ENCODE data around the gene CHRNA5.

The CHRNA5 gene

DNA sequence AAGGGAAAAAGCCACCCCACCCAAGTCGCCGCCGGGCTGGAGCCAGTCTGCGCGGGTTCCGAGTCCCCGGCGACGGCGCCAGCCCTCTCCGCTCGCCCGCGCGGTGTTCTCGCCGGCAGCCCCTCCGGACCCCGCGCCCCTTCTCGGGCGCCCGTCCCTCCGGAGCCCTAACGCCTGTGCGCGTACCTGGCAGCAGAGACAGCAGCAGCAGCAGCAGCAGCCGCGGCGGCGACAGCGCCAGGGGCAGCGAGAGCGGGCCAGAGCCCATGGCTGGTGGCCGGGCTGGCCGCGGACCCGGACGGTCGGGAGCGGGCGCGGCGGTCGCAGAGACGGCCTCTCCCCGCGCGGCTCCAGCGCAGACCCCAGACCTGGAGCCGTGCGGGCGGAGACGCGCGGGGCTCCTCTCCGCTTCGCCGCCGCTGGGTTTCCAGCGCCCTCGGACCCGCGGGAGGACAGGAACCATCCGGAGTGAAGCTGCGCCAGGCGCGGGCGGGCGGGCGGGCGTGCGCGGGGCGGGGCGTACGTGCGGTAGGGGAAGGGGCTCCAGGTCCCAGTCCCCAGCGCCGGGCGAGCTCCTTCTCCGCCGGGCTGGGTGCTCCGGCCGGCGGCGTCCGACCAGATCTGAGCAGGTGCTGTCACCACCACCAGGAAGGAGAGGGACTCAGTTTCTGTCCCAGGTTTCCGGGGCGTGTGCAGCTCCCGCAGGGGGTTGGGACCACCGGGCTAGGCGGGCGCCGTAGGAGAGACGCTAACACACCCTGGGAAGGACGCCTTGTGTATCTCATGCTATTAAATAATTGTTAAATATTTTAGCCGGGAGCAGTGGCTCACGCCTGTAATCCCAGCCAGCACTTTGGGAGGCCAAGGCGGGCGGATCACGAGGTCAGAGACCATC lies 55.5 kb downstream of the CHRNA5 start, which contains the start of gene CHRNA3:
Gene CHRNA3, minus strand, starts transcription at position 470 of the 895 bp plus-strand sequence. Its CDS starts 202 bp downstream, at position 268.
- no peak for DNase-seq (ENCODE audit: low read depth)

- no peak for DNase-seq (ENCODE audit: low read depth)
These were observed 56.6 kb downstream of the CHRNA5 start for GRCh38 chr15:78621810-78622402.

DNA sequence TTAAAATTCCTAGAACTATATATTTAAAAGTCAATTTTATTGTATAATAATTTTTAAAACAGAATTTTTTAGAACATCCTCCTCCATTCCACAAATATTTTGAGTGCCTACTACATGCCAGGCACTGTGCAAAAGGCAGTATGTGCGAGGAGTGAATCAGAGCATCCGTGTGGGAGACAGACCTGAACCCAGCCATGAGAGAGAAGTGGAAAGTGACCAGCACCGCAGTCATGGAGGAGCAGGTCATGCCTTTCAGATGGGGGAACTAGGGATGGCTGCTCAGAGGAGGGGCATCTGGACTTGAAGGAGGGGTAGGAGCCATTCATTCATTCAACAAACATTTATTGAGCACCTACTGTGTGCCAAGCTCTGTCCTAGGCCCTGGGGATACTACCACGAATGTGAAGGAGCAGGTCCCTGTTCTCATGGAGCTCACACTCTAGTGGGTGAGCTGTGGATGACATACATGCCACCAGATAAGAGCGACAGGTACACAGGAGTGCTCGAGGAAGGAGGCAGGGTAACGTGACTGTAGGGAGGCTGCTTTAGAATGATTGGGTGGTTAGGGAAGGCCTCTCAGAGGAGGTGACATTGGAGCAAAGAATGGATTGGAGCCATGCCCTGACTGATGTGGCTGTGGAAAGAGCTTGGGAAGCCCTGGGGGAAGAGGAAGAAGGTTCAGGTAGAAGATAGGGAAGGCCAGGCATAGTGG lies 58.6 kb downstream of the CHRNA5 start:
- no peak for DNase-seq (ENCODE audit: low read depth)

- DNase-seq (ENCODE audit: low read depth): no peak
These were observed 59.6 kb downstream of the CHRNA5 start for GRCh38 chr15:78624651-78625590.

DNA sequence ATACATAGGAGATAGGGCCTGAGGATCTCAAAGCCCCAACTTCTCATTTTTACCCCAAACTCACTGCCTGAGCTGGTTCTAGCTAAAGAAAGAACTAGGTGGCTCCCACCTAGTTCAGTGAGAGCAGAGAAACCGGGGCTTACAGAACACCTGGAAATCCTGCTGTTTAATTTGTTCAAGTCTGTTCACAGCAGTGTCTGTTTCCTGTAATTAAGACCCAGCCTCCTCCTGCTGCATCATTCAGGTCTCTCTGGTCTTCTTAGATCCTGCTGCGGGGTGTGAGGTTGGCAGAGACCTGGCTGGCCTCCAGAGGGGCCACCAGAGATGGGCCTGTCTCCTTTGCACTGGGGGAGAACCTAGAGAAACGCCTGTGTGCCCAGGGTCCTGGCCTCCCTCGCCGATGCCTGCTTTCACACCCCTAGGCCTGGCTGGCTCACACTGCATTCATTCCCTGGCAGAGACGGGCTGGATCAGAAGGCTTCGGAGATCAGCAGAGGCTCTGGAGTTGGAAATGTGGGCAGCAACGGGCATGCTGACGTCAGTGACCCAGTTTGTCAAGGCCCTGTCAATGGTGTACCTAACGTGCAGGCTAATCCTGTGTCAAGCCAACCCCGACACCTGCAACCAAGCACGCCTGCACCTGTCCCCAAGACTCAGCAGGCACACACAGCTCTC lies 60.4 kb downstream of the CHRNA5 start:
- DNase-seq (ENCODE audit: low read depth): no peak

- DNase-seq (ENCODE audit: low read depth): no peak
These were observed 61.2 kb downstream of the CHRNA5 start for GRCh38 chr15:78626381-78626995.

GRCh38 chr15:78627348-78627747 lies 62.0 kb downstream of the CHRNA5 start:
- DNase-seq (ENCODE audit: low read depth): no peak

GRCh38 chr15:78628227-78628626 lies 62.9 kb downstream of the CHRNA5 start:
- no peak for DNase-seq (ENCODE audit: low read depth)

DNA sequence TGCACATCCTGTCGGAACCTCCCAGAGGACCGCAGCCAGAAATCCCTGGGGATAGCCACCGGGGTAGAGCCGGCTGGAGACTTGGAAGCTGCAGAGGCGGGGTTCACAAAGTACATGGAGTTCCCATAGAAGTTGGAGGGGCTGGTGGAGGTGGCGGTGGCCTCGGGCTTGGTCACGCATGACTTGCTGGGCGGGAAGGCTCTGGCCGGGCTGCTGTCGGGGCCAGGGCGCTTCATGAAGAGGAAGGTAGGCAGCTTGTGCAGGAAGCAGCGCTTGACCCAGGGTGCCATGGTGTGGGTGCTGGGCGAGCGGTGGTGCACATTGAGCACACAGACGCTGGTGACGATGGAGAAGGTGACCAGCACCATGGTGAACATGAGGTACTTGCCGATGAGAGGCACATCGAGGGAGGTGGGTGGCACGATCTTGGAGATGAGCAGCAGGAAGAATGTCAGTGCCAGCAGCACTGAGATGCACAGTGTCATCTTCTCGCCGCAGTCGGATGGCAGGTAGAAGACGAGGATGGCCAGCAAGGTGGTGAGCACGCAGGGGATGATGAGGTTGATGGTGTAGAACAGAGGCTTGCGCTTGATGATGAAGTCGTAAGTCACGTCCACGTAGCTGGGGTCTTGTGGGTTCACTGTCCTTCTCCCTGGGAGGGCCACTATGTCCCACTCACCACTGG lies 63.9 kb downstream of the CHRNA5 start:
- no peak for DNase-seq (ENCODE audit: low read depth)

GRCh38 chr15:78629716-78630065 lies 64.4 kb downstream of the CHRNA5 start:
- no peak for DNase-seq (ENCODE audit: low read depth)

DNA sequence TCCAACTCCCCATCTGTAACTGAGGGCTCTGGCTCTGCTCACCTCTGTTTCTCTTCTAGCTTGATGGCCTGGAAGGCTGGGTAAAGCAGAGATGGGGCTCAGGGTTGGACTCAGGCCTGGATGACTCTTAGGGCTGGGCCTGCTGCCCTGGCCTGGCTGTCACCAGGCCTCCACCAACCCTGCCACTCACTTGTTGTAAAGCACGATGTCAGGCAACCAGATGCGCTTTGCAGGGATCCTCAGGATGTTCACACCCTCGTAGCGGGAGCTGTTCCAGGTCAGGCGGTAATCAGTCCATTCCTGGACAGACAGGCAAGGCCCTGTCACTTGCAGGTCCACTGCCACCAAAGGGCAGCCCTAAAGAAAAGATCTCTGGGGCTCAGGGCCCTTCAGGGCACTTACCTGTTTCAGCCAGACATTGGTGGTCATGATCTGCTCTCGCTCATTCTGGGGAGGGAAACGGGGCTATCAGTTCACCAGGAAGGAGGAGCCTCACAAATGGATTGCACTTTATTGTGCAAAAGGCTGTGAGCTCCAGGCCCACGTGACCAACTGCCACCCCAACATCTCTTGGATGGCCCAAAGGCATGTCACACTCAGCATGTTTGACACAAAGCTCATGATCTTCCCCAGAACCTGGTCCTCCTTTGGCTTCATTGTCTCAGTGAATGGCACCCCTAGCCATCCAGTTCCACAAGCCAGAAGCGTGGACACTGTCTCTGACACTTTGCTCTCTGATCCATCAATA lies 65.7 kb downstream of the CHRNA5 start:
- no peak for DNase-seq (ENCODE audit: low read depth)

GRCh38 chr15:78633348-78633747 lies 68.0 kb downstream of the CHRNA5 start:
- DNase-seq (ENCODE audit: low read depth): no peak

GRCh38 chr15:78634210-78635145 lies 69.2 kb downstream of the CHRNA5 start:
- DNase-seq (ENCODE audit: low read depth): no peak

DNA sequence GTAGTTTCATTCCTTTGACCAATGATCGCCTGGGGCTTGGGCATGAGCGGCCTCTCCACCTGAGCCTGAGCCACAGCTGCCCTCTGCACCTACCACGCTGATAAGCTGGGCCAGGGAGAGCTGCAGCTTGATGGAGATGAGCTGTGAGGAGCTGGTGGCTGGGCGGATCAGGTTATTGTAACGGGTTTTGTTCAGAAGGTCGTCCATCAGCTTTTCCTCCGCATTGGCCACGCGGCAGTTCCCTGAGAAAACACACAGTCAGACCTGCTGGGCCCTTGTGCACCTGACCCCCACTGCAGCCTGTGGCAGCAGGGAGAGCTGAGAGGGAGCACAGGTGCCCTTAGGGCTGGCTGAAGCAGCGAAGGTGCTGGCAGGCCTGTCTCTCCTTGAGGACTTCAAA lies 70.0 kb downstream of the CHRNA5 start:
- DNase-seq (ENCODE audit: low read depth): no peak

DNA sequence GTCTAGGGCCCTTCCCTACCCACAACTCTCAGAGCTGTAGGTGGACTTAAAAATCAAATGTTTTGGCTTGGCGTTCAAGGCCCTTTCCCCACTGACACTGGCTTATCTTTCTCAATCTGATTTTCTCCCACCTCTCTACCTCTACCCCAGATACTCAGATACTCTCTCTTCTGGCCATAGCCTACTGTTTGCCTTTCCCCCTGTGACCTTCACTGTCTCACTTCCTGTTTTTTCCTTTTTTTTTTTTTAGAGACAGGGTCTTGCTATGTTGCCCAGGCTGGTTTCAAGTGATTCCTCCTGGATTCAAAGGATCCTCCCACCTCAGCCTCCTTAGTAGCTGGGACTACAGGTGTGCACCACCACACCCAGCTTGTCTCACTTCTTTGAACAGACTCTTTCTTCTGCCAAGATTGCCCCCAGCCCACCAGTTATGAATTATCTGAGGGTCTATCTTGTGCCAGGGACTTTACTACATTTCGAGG lies 71.1 kb downstream of the CHRNA5 start:
- no peak for DNase-seq (ENCODE audit: low read depth)

GRCh38 chr15:78637776-78638435 lies 72.6 kb downstream of the CHRNA5 start:
- no peak for DNase-seq (ENCODE audit: low read depth)

DNA sequence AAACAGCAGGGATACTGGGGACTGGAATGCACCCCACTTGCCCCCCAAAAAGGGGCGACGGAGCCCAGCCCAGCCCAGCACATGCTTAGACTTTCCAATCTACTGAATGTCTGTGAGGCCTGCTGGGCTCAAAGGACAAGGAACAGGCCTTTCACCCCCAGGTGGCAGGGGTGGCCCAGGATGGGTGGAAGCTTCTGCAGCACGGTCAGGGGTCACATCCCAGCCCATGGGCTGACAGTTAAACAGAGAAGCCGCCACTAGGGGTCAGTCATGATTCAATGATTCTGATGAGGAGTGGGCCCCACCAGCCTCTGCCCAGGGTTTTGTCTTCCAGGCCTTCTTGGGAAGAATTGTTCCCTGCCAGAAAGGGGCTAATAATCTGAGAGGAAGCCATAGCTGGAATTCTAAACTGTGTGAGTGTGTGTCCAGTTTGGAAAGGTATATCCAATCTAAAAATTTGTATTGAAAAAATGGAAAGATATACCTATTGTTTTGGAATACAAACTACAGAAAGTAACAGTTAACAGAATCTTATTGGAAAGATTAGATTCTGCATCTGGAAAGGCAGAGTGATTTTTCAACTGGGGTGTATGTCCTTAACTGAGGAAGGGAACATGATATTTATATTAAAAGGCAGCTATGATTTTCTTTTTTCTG lies 73.5 kb downstream of the CHRNA5 start:
- DNase-seq (ENCODE audit: low read depth): peak; percentile 38

Data from EH (cell line).